ENCODE results near the gene IL15.

The IL15 gene

GRCh38 chr4:141782205-141782604 lies 145.8 kb downstream of the IL15 start:
- no peak for DNase-seq (ENCODE audit: low read depth)
